ENCODE results near the gene CNN3. TPM values are rescaled to one million over a fixed set of nuclear protein-coding genes. Genes with fewer than 3 reads are reported as not detected.
A peak's percentile ranks its signal among the peaks of the same experiment; 100 is the strongest.

CNN3 gene
- polyA plus RNA-seq, 1 of the 3 experiments (the other 2 are of a cell fraction): 204 TPM

GRCh38 chr1:94949681-94950661 is 23.1 kb upstream of the CNN3 start (continued):
- no peak for TF ChIP-seq CTCF (IDR thresholded peaks at IDR 0.05)
- TF ChIP-seq MEF2A (IDR thresholded peaks at IDR 0.05; ENCODE audit: borderline replicate concordance, low read depth): no peak
- peak; percentile 64 to 98; a peak in 2 of 4 replicates for TF ChIP-seq EP300 (IDR thresholded peaks at IDR 0.05; ENCODE audit: borderline replicate concordance in 1 of 2, low read depth in 1 of 2, low read length in 1 of 2)
- peak; percentile 94 for TF ChIP-seq GATA2 (CRISPR knock-in tag; IDR thresholded peaks at IDR 0.05)
- TF ChIP-seq TCF12 (IDR thresholded peaks at IDR 0.05): peak; percentile 79
- peak; percentile 59; the same call in 1 of the 2 replicates for TF ChIP-seq RXRA (IDR thresholded peaks at IDR 0.05; ENCODE audit: borderline replicate concordance, low read depth)
- peak; percentile 83 for TF ChIP-seq FOSL2 (IDR thresholded peaks at IDR 0.05; ENCODE audit: borderline replicate concordance, low read depth)
- no peak for TF ChIP-seq MAX (IDR thresholded peaks at IDR 0.05; ENCODE audit: low read depth)
- TF ChIP-seq ZBTB33 (IDR thresholded peaks at IDR 0.05; ENCODE audit: borderline replicate concordance, low read depth): no peak
- no peak; the same call in 1 of the 2 replicates for TF ChIP-seq NFIC (IDR thresholded peaks at IDR 0.05; ENCODE audit: borderline replicate concordance)

GRCh38 chr1:94947437-94947836 is 20.5 kb upstream of the CNN3 start:
- 88% methylated on average over 1 of the region's 1 CpG for WGBS (ENCODE audit: low lambda C conversion rate)
- ChIA-PET CTCF (interaction anchor here (1.4 to 5.7 kb wide), 5 partner anchors 11 to 141 kb away, joined by 3 to 27 read pairs (median 5); no protein-coding TSS in a partner anchor), POLR2A (interaction anchor here (0.8 kb wide), 1 partner anchor 21 kb away, joined by 3 read pairs; the partner anchor contains the start of gene CNN3)
- Histone ChIP-seq H3K27me3 (ENCODE audit: insufficient read depth) (no peaks in the 10 kb centered on the region), H3K4me3 (ENCODE audit: low read depth in 2 of 2, low read length in 1 of 2) (no peak overlapping the region), H2AFZ (ENCODE audit: low read depth) (peak overlapping the region; percentile 58; the same call in 1 of the 2 replicates), H3K9me2 (no peaks in the 10 kb centered on the region), H3K36me3 (replicated peaks in 1 of 2; ENCODE audit: control insufficient read depth in 1 of 2, insufficient read depth in 2 of 2, low read length in 1 of 2) (no peaks in the 10 kb centered on the region), H3K4me2 (no peak overlapping the region), H3F3A (replicated peaks; ENCODE audit: insufficient read depth) (peaks cover 4% of the 10 kb centered on the region), H3K4me1 (ENCODE audit: control insufficient read depth in 1 of 2, insufficient read depth in 2 of 2, low read depth in 1 of 2, low read length in 1 of 2) (peaks cover 0 to 34% of the 10 kb centered on the region in 2 experiments; a peak in 2 of 4 replicates), H3K79me2 (ENCODE audit: insufficient read depth) (no peaks in the 10 kb centered on the region), H3K9me3 (no peaks in the 10 kb centered on the region), H3K9ac (no peak overlapping the region), H4K20me1 (ENCODE audit: insufficient read depth) (no peaks in the 10 kb centered on the region), H3K27ac (ENCODE audit: low read depth in 2 of 2, low read length in 1 of 2) (peak overlapping the region in 1 of 2 experiments; percentile 61; a peak in 2 of 4 replicates)
- no peak for DNase-seq
- TF ChIP-seq PBX3 (IDR thresholded peaks at IDR 0.05) (0 out of 2 replicates have a peak, but pooled peaks have one; percentile 22), REST (IDR thresholded peaks at IDR 0.05; ENCODE audit: low read depth, low read length) (peak; percentile 80), RAD21 (IDR thresholded peaks at IDR 0.05; ENCODE audit: low read length) (0 out of 2 replicates have a peak, but pooled peaks have one; percentile 4), CTCF (IDR thresholded peaks at IDR 0.05) (no peak)
